ENCODE data around the gene DDX52. TPM values are rescaled to one million over a fixed set of nuclear protein-coding genes. Genes with fewer than 3 reads are reported as not detected.
"Not testable (repeated sequence)": the region's sequence is repeated elsewhere in the genome, so short reads cannot be mapped to it uniquely, and the experiment has no call there.

Gene DDX52
- total RNA-seq = 10 to 100 TPM; 19.7 to 25.2 TPM
- polyA plus RNA-seq = 1 to 10 TPM; 6.5 TPM
- long read RNA-seq, donor 1, full-length matches to known transcripts = 6 of 26 reads
- long read RNA-seq, donor 1, partial matches to known transcripts = 14 of 26 reads
- long read RNA-seq, donor 1, other reads (novel, unspliced or antisense) = 6 of 26 reads
- long read RNA-seq, donor 2, full-length matches to known transcripts = 1 of 7 reads
- long read RNA-seq, donor 2, partial matches to known transcripts = 2 of 7 reads
- long read RNA-seq, donor 2, other reads (novel, unspliced or antisense) = 4 of 7 reads

- WGBS, 2 donors = 0 to 1% methylated on average over 43 of the region's 43 CpGs
- Histone ChIP-seq H3K9me3 (ENCODE audit: control insufficient read depth, low read length) (no peaks in the 10 kb centered on the region), H3K27me3 (ENCODE audit: control insufficient read depth in 1 of 2, insufficient read depth in 2 of 2, low read length in 1 of 2) (no peaks in the 10 kb centered on the region), H3K36me3 (ENCODE audit: control insufficient read depth in 1 of 2, insufficient read depth in 2 of 2, low read length in 1 of 2) (no peaks in the 10 kb centered on the region), H3K4me1 (ENCODE audit: control insufficient read depth in 1 of 2, insufficient read depth in 2 of 2, low read length in 2 of 2) (peaks cover 0 to 3% of the 10 kb centered on the region in 2 donors), H3K4me3 (ENCODE audit: low read length in 2 of 2) (peak within 1 kb of the TSS; percentile 31 to 91), H3K27ac (ENCODE audit: low read depth in 1 of 2, low read length in 2 of 2) (peak within 1 kb of the TSS in 1 of 2 donors; percentile 76)
- ATAC-seq (ENCODE audit: low FRiP score) (peak; percentile 97), DNase-seq (peak; percentile 95 to 97)
- intact Hi-C loops (cut with DNase I) = loop anchor here in 1 of 2 donors (2.0 kb wide), 1 partner anchor 32 kb away; no protein-coding TSS in a partner anchor
These were observed at the start of gene DDX52 for GRCh38 chr17:37643118-37643766. DDX52 (minus strand) TSS chr17:37643446; CDS start chr17:37643420, 26 bp downstream.

- H3K4me1 ChIP-seq (ENCODE audit: control insufficient read depth in 1 of 2, insufficient read depth in 2 of 2, low read length in 2 of 2) = no peaks in the 10 kb centered on the region
- H3K27me3 ChIP-seq (ENCODE audit: control insufficient read depth in 1 of 2, insufficient read depth in 2 of 2, low read length in 1 of 2) = no peaks in the 10 kb centered on the region
- H3K36me3 ChIP-seq (ENCODE audit: control insufficient read depth in 1 of 2, insufficient read depth in 2 of 2, low read length in 1 of 2) = no peaks in the 10 kb centered on the region
- no peak for ATAC-seq (ENCODE audit: low FRiP score)
- 68 to 78% methylated on average over 6 of the region's 6 CpGs for WGBS, 2 donors
- no peak for DNase-seq
- no peak overlapping the region for H3K4me3 ChIP-seq (ENCODE audit: low read length in 2 of 2)
- H3K27ac ChIP-seq (ENCODE audit: low read depth in 1 of 2, low read length in 2 of 2) = no peak overlapping the region
- intact Hi-C loops (cut with DNase I) = no loop called here
- H3K9me3 ChIP-seq (ENCODE audit: control insufficient read depth, low read length) = peaks cover 4% of the 10 kb centered on the region
These were observed 48.6 kb upstream of the DDX52 start for GRCh38 chr17:37691807-37692206.

- ATAC-seq (ENCODE audit: low FRiP score) = no peak
- intact Hi-C loops (cut with DNase I) = no loop called here
- Histone ChIP-seq H3K27me3 (ENCODE audit: control insufficient read depth in 1 of 2, insufficient read depth in 2 of 2, low read length in 1 of 2) (no peaks in the 10 kb centered on the region), H3K36me3 (ENCODE audit: control insufficient read depth in 1 of 2, insufficient read depth in 2 of 2, low read length in 1 of 2) (no peaks in the 10 kb centered on the region), H3K27ac (ENCODE audit: low read depth in 1 of 2, low read length in 2 of 2) (no peak overlapping the region), H3K4me3 (ENCODE audit: low read length in 2 of 2) (no peak overlapping the region), H3K9me3 (ENCODE audit: control insufficient read depth, low read length) (no peaks in the 10 kb centered on the region), H3K4me1 (ENCODE audit: control insufficient read depth in 1 of 2, insufficient read depth in 2 of 2, low read length in 2 of 2) (no peaks in the 10 kb centered on the region)
- DNase-seq = no peak
- whole genome bisulfite sequencing, 2 donors = 84 to 86% methylated on average over 7 of the region's 7 CpGs
These were observed 46.1 kb upstream of the DDX52 start for GRCh38 chr17:37689317-37689716.

GRCh38 chr17:37683454-37683984 lies 40.3 kb upstream of the DDX52 start:
- WGBS, 2 donors = 37 to 45% methylated on average over 9 of the region's 9 CpGs
- no peak overlapping the region for H3K4me3 ChIP-seq (ENCODE audit: low read length in 2 of 2)
- peaks cover 2% of the 10 kb centered on the region for H3K9me3 ChIP-seq (ENCODE audit: control insufficient read depth, low read length)
- no peaks in the 10 kb centered on the region for H3K4me1 ChIP-seq (ENCODE audit: control insufficient read depth in 1 of 2, insufficient read depth in 2 of 2, low read length in 2 of 2)
- no peak overlapping the region for H3K27ac ChIP-seq (ENCODE audit: low read depth in 1 of 2, low read length in 2 of 2)
- H3K27me3 ChIP-seq (ENCODE audit: control insufficient read depth in 1 of 2, insufficient read depth in 2 of 2, low read length in 1 of 2) = peaks cover 0 to 3% of the 10 kb centered on the region in 2 donors
- H3K36me3 ChIP-seq (ENCODE audit: control insufficient read depth in 1 of 2, insufficient read depth in 2 of 2, low read length in 1 of 2) = no peaks in the 10 kb centered on the region
- intact Hi-C loops (cut with DNase I) = no loop called here
- DNase-seq (no peak), ATAC-seq (ENCODE audit: low FRiP score) (no peak)

GRCh38 chr17:37682007-37682406 lies 38.8 kb upstream of the DDX52 start:
- intact Hi-C loops (cut with DNase I) = no loop called here

GRCh38 chr17:37679995-37680394 lies 36.7 kb upstream of the DDX52 start:
- intact Hi-C loops (cut with DNase I); DNase-seq; H3K9me3 ChIP-seq (ENCODE audit: control insufficient read depth, low read length); H3K4me1 ChIP-seq (ENCODE audit: control insufficient read depth in 1 of 2, insufficient read depth in 2 of 2, low read length in 2 of 2); H3K27ac ChIP-seq (ENCODE audit: low read depth in 1 of 2, low read length in 2 of 2); H3K36me3 ChIP-seq (ENCODE audit: control insufficient read depth in 1 of 2, insufficient read depth in 2 of 2, low read length in 1 of 2); H3K27me3 ChIP-seq (ENCODE audit: control insufficient read depth in 1 of 2, insufficient read depth in 2 of 2, low read length in 1 of 2); ATAC-seq (ENCODE audit: low FRiP score); H3K4me3 ChIP-seq (ENCODE audit: low read length in 2 of 2): not testable (repeated sequence)
- WGBS, 2 donors = 64 to 85% methylated on average over 1 of the region's 2 CpGs

More at GRCh38 chr17:37682007-37682406, 38.8 kb upstream of the DDX52 start:
- no peak overlapping the region for H3K4me3 ChIP-seq (ENCODE audit: low read length in 2 of 2)
- H3K27me3 ChIP-seq (ENCODE audit: control insufficient read depth in 1 of 2, insufficient read depth in 2 of 2, low read length in 1 of 2) = peaks cover 0 to 5% of the 10 kb centered on the region in 2 donors
- no peaks in the 10 kb centered on the region for H3K4me1 ChIP-seq (ENCODE audit: control insufficient read depth in 1 of 2, insufficient read depth in 2 of 2, low read length in 2 of 2)
- no peaks in the 10 kb centered on the region for H3K36me3 ChIP-seq (ENCODE audit: control insufficient read depth in 1 of 2, insufficient read depth in 2 of 2, low read length in 1 of 2)
- no peak overlapping the region for H3K27ac ChIP-seq (ENCODE audit: low read depth in 1 of 2, low read length in 2 of 2)
- WGBS, 2 donors = 82 to 87% methylated on average over 3 of the region's 3 CpGs
- no peak for ATAC-seq (ENCODE audit: low FRiP score)
- peaks cover 3% of the 10 kb centered on the region for H3K9me3 ChIP-seq (ENCODE audit: control insufficient read depth, low read length)
- DNase-seq = no peak

GRCh38 chr17:37678036-37678435 lies 34.8 kb upstream of the DDX52 start:
- DNase-seq (no peak), ATAC-seq (ENCODE audit: low FRiP score) (no peak)
- Histone ChIP-seq H3K27me3 (ENCODE audit: control insufficient read depth in 1 of 2, insufficient read depth in 2 of 2, low read length in 1 of 2) (peaks cover 0 to 5% of the 10 kb centered on the region in 2 donors), H3K4me3 (ENCODE audit: low read length in 2 of 2) (no peak overlapping the region), H3K27ac (ENCODE audit: low read depth in 1 of 2, low read length in 2 of 2) (no peak overlapping the region), H3K36me3 (ENCODE audit: control insufficient read depth in 1 of 2, insufficient read depth in 2 of 2, low read length in 1 of 2) (no peaks in the 10 kb centered on the region), H3K4me1 (ENCODE audit: control insufficient read depth in 1 of 2, insufficient read depth in 2 of 2, low read length in 2 of 2) (no peaks in the 10 kb centered on the region), H3K9me3 (ENCODE audit: control insufficient read depth, low read length) (peaks cover 3% of the 10 kb centered on the region)
- intact Hi-C loops (cut with DNase I) = no loop called here
- 86 to 94% methylated on average over 1 of the region's 1 CpG for WGBS, 2 donors

GRCh38 chr17:37677021-37677420 lies 33.8 kb upstream of the DDX52 start:
- no peak overlapping the region for H3K4me3 ChIP-seq (ENCODE audit: low read length in 2 of 2)
- H3K27me3 ChIP-seq (ENCODE audit: control insufficient read depth in 1 of 2, insufficient read depth in 2 of 2, low read length in 1 of 2) = peaks cover 0 to 5% of the 10 kb centered on the region in 2 donors
- intact Hi-C loops (cut with DNase I) = no loop called here
- 59 to 76% methylated on average over 1 of the region's 1 CpG for WGBS, 2 donors
- H3K4me1 ChIP-seq (ENCODE audit: control insufficient read depth in 1 of 2, insufficient read depth in 2 of 2, low read length in 2 of 2) = no peaks in the 10 kb centered on the region
- ATAC-seq (ENCODE audit: low FRiP score) = no peak
- DNase-seq = no peak
- H3K9me3 ChIP-seq (ENCODE audit: control insufficient read depth, low read length) = peaks cover 3% of the 10 kb centered on the region
- no peaks in the 10 kb centered on the region for H3K36me3 ChIP-seq (ENCODE audit: control insufficient read depth in 1 of 2, insufficient read depth in 2 of 2, low read length in 1 of 2)
- no peak overlapping the region for H3K27ac ChIP-seq (ENCODE audit: low read depth in 1 of 2, low read length in 2 of 2)
